GM21576 (cell line): ENCODE data around the gene SUV39H2.
"Not testable (repeated sequence)": the region's sequence is repeated elsewhere in the genome, so short reads cannot be mapped to it uniquely, and the experiment has no call there.

Experiments used
- ATAC-seq: cut with Tn5 transposase; IDR thresholded peaks from one replicate; pipeline ENCODE4 v1.9.1; 2021; ENCODE audit warnings: mild to moderate bottlenecking, moderate library complexity; ENCODE audit not compliant: unreplicated experiment

SUV39H2 gene

GRCh38 chr10:14875941-14876340, 2.7 kb upstream of the SUV39H2 start:
- no peak for ATAC-seq

- no peak for ATAC-seq
These were observed 1.9 kb upstream of the SUV39H2 start for GRCh38 chr10:14876764-14877163.

- ATAC-seq = peak; percentile 15
These were observed 660 bp downstream of the SUV39H2 start for GRCh38 chr10:14879124-14879927.

- no peak for ATAC-seq
These were observed 1.2 kb downstream of the SUV39H2 start for GRCh38 chr10:14879928-14880193.

GRCh38 chr10:14880229-14880628, 1.6 kb downstream of the SUV39H2 start:
- no peak for ATAC-seq

- no peak for ATAC-seq
These were observed 5.4 kb downstream of the SUV39H2 start for GRCh38 chr10:14884082-14884481.

- ATAC-seq = no peak
These were observed 10.7 kb downstream of the SUV39H2 start for GRCh38 chr10:14889318-14889717.

GRCh38 chr10:14891151-14891550, 12.5 kb downstream of the SUV39H2 start:
- no peak for ATAC-seq

- no peak for ATAC-seq
These were observed 25.7 kb downstream of the SUV39H2 start for GRCh38 chr10:14904316-14904732.

GRCh38 chr10:14904864-14905263, 26.2 kb downstream of the SUV39H2 start:
- ATAC-seq = no peak

GRCh38 chr10:14905890-14906289, 27.2 kb downstream of the SUV39H2 start:
- no peak for ATAC-seq

GRCh38 chr10:14906765-14907164, 28.1 kb downstream of the SUV39H2 start:
- no peak for ATAC-seq

- ATAC-seq = not testable (repeated sequence)
These were observed 28.9 kb downstream of the SUV39H2 start for GRCh38 chr10:14907591-14907990.

GRCh38 chr10:14909101-14909500, 30.4 kb downstream of the SUV39H2 start:
- ATAC-seq = no peak

- ATAC-seq = no peak
These were observed 32.3 kb downstream of the SUV39H2 start for GRCh38 chr10:14910953-14911352.

- no peak for ATAC-seq
These were observed 33.1 kb downstream of the SUV39H2 start for GRCh38 chr10:14911801-14912200.

GRCh38 chr10:14916600-14916999, 37.9 kb downstream of the SUV39H2 start:
- ATAC-seq = no peak

- no peak for ATAC-seq
These were observed 39.2 kb downstream of the SUV39H2 start for GRCh38 chr10:14917827-14918226.

GRCh38 chr10:14918964-14919363, 40.3 kb downstream of the SUV39H2 start:
- ATAC-seq = no peak

GRCh38 chr10:14924013-14924412, 45.3 kb downstream of the SUV39H2 start:
- ATAC-seq = no peak

GRCh38 chr10:14925268-14925667, 46.6 kb downstream of the SUV39H2 start:
- ATAC-seq = no peak

- ATAC-seq = peak; percentile 21
These were observed 47.4 kb downstream of the SUV39H2 start for GRCh38 chr10:14926061-14926470.
